GM12878 (cell line): Measurements from ENCODE around the gene DCTN2.

Experiments used
- CHD4 ChIP-seq: fragments of 200-600 bp; sonication (generic); IDR thresholded peaks from 2 replicates; pipeline ENCODE4 v1.6.1; 2016; ENCODE audit warnings: mild to moderate bottlenecking
- NR2F1 ChIP-seq: fragments of 450-650 bp; conservative IDR thresholded peaks from 2 replicates; pipeline ENCODE4 v1.6.1; 2017; ENCODE audit warnings: mild to moderate bottlenecking
- SP1 ChIP-seq: IDR thresholded peaks from one replicate; pipeline ENCODE4 v1.6.1; 2011; ENCODE audit warnings: low read depth, low read length
- ZSCAN29 ChIP-seq: fragments of 450-650 bp; IDR thresholded peaks from 2 replicates; pipeline ENCODE4 v1.6.1; 2017; ENCODE audit warnings: mild to moderate bottlenecking, moderate library complexity

GRCh38 chr12:57511161-57511560, 35.8 kb downstream of the DCTN2 start:
- TF ChIP-seq CHD4 = no peak
- no peak for TF ChIP-seq ZSCAN29
- no peak for TF ChIP-seq SP1
- TF ChIP-seq NR2F1 = no peak
